Urinary bladder (tissue), 4 donors: ENCODE results near the gene CHRM5. TPM values are rescaled to one million over a fixed set of nuclear protein-coding genes. Genes with fewer than 3 reads are reported as not detected.

Experiments
- DNase-seq: peaks from one replicate; pipeline ENCODE4 v3.0.0-alpha.2; 2015; ENCODE audit errors: extremely low spot score
- H3K27ac ChIP-seq: one replicate; pipeline ENCODE4 v1.5.1; 2013; ENCODE audit warnings: low read depth, mild to moderate bottlenecking, moderate library complexity
- H3K36me3 ChIP-seq: one replicate; pipeline ENCODE4 v1.6.1; 2013; ENCODE audit warnings: mild to moderate bottlenecking, moderate library complexity; ENCODE audit not compliant: insufficient read depth
- H3K4me1 ChIP-seq: one replicate; pipeline ENCODE4 v1.6.1; 2013; ENCODE audit warnings: mild to moderate bottlenecking, moderate library complexity; ENCODE audit not compliant: insufficient read depth
- H3K4me3 ChIP-seq: one replicate; pipeline ENCODE4 v1.5.1; 2013; ENCODE audit warnings: low read depth, low read length
- WGBS: extraction: QIAGEN DNeasy Blood & Tissue Kit; methylation state at CpG from one replicate; pipeline ENCODE4 v1.1.7; 2013; 5-methylcytosine and 5-hydroxymethylcytosine counted together
- polyA plus RNA-seq: library from polyadenylated mRNA; stranded (reverse); fragments of 200-250 nt; gene quantifications from one replicate; pipeline ENCODE4 v1.2.3, GENCODE V29; 2013
- total RNA-seq: library from RNA; depleted of rRNA; stranded (reverse); fragments of >200 nt; gene quantifications from one replicate; pipeline ENCODE4 v1.2.3, GENCODE V29; 2014
- donor health status: healthy with polysubstance abuse.
- donor health status: healthy.

Gene CHRM5
- total and polyA plus RNA-seq, 2 donors = 0.03 to 0.48 TPM

DNA sequence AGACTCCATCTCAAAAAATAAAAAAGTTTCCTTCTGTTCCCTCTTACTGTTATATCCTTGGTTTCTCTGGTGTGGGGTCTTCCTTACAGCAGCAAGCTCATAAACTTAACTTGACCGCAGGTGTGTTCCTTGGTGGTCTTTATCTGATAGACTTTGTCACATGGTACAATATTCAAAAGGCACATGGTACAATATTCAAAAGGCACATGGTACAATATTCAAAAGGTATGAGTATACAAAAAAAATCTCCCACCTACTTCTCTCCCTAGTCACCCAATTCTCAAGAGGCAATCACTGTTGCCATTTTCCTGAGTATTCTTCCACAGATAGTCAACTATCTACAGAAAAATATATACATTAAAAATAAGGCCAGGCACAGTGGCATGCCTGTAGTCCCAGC, 138.1 kb downstream of the CHRM5 start:
- no peak for DNase-seq
- Histone ChIP-seq H3K4me1 (peaks cover 2% of the 10 kb centered on the region), H3K27ac (no peak overlapping the region), H3K4me3 (no peak overlapping the region), H3K36me3 (no peaks in the 10 kb centered on the region)
- 92% methylated on average over 1 of the region's 1 CpG for WGBS

DNA sequence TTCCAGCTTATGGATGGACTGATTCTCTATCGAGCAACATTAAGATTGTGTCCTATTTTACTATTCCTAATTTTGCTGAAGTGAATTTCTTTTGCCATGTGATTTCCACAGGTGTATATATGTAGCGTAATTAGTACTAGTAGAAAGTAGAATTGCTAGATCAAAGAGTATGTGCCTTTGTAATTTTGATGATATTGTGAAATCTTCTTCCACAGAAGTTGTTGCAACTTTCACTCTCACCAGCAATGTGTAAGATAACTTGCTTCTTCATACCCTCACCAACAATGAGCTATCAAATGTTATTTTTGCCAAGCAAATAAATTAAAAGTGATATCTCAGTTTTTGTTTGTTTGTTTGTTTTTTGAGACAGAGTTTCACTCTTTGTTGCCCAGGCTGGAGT, 139.0 kb downstream of the CHRM5 start:
- H3K36me3 ChIP-seq = no peaks in the 10 kb centered on the region
- H3K4me1 ChIP-seq = peaks cover 2% of the 10 kb centered on the region
- DNase-seq = no peak
- H3K27ac ChIP-seq = no peak overlapping the region
- H3K4me3 ChIP-seq = no peak overlapping the region
- 87% methylated on average over 2 of the region's 2 CpGs for WGBS

DNA sequence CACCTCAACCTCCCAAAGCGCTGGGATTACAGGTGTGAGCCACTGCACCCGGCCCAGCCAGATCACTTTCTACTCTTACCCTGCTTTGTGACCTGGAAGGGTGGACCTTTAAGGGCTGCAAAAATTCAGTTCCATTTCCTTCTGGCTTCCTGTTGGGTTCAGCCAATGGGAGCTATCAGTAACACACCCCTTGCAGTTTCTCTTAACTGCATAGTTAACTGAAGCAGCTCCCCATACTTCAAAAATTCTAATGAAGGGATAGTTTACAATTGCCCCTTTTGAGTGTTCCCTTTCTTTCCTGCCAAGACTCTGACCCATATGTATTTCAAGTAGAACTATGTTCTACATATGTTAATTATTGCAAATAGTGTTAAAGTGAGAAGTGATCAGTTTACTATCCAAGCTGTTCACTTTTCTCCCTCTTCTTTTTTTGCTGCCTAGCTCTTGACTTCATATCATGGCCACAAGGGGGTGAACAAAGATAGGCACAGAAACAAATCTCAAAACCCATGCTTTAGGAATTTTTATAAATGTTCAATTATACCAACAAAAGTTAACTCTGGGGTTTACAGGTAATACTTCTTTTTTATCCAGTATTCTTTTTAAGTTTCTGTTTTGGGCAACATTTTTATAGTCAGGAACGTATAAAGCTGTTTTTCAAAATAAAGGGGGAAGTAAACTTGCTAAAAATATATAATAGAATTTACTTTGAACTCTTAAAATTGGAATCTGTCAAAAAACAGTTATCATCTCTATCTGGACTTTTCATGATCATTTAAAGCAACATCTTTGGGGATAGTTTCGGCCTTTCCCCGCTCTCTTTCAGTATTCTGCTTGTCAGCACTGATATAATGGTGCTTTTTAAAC, 141.7 kb downstream of the CHRM5 start:
- Histone ChIP-seq H3K4me3 (no peak overlapping the region), H3K4me1 (no peaks in the 10 kb centered on the region), H3K27ac (no peak overlapping the region), H3K36me3 (no peaks in the 10 kb centered on the region)
- WGBS = 61% methylated on average over 5 of the region's 5 CpGs
- DNase-seq = no peak

DNA sequence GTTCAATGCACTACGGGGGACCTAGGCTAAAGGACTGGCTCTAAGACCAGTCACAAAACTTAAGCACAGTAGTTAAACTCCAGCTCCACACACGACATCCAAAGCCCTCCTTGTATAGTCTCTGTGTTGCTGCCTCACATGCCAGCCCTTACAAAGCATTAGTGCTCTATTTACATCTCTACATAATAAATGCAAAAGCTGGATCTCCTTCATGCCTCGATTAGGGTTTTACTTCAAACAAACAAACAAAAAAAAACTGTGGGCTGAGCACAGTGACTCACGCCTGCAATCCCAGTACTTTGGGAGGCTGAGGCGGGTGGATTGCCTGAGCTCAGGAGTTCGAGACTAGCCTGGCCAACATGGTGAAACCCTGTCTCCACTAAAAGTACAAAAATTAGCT, 143.2 kb downstream of the CHRM5 start:
- WGBS = 55% methylated on average over 6 of the region's 6 CpGs
- no peak for DNase-seq
- no peak overlapping the region for H3K27ac ChIP-seq
- H3K4me3 ChIP-seq = no peak overlapping the region
- H3K36me3 ChIP-seq = no peaks in the 10 kb centered on the region
- H3K4me1 ChIP-seq = no peaks in the 10 kb centered on the region

DNA sequence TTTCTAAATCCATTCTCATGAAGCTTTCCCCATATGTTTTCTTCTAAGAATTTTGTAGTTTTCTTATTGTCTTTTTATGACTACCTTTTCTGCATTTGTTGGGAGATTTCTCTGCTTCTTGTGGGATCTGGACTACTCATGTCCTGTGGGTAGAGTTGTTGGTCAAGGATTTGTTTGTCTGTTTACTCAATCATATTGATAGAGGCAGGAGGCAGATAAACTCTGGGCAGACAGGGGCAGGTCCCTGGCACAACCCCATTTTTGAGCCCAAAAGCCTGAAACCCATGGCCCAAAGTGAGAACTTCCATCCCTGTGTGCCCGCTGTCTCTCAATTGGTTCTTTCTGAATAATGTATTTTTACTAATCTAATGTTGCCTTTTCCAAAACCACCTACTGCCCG, 145.9 kb downstream of the CHRM5 start:
- Histone ChIP-seq H3K4me1 (no peaks in the 10 kb centered on the region), H3K36me3 (no peaks in the 10 kb centered on the region), H3K4me3 (no peak overlapping the region), H3K27ac (no peak overlapping the region)
- WGBS = 47% methylated on average over 2 of the region's 2 CpGs
- DNase-seq = no peak

DNA sequence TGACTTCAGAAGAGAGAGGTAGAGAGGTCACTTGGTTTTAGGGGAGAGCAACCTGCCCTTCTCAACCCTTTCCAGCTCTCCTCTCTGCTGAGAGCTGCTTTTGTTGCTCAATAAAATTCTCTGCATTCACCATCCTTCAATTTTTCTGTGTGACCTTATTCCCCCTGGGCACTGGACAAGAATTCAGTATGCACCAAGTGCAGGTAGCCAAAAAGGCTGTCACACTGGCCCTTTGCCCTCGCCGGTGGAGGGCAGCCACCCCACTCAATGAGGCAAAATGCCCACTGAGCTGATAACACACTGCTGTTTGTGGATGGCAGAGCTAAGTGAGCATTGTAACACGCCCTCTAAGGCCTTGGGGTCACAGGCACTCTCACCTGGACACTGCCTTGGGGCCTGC, 146.4 kb downstream of the CHRM5 start:
- no peaks in the 10 kb centered on the region for H3K36me3 ChIP-seq
- WGBS = 83% methylated on average over 3 of the region's 3 CpGs

DNA sequence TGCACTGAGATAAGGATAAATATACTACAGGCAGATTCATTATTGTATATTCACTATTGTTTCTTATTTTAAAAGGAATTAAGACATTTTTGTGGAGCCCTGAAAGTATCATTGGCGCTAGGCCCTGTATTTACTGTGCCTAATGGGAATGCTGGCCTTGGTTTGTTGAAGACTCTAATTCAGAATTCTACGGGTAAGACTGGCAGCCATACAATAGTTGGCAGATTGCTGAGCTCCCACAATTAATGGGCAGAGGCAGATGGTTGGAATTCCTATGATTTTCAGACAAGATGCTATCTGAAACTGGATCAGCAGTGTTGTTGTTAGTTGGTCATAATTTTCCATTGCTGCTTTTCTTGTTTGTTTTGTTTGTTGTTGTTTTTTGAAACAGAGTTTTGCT, 148.3 kb downstream of the CHRM5 start:
- no peak for DNase-seq
- Histone ChIP-seq H3K36me3 (no peaks in the 10 kb centered on the region), H3K4me3 (no peak overlapping the region), H3K27ac (no peak overlapping the region), H3K4me1 (no peaks in the 10 kb centered on the region)
- 72% methylated on average over 2 of the region's 2 CpGs for WGBS

More for the DNA sequence above, 146.4 kb downstream of the CHRM5 start:
- no peak overlapping the region for H3K27ac ChIP-seq
- no peaks in the 10 kb centered on the region for H3K4me1 ChIP-seq
- no peak overlapping the region for H3K4me3 ChIP-seq
- DNase-seq = no peak

Other genes starting within 250 kb of the CHRM5 start
- gene AVEN, start 70.7 kb downstream of the CHRM5 start, total RNA-seq = 16.0 TPM
- 15.8 TPM for gene AVEN, start 70.7 kb downstream of the CHRM5 start, polyA plus RNA-seq
- 26.2 TPM for gene EMC7, start 133.4 kb downstream of the CHRM5 start, total RNA-seq
- gene EMC7, start 133.4 kb downstream of the CHRM5 start, polyA plus RNA-seq = 80.4 TPM
- gene PGBD4, start 133.6 kb downstream of the CHRM5 start, total RNA-seq = 1.9 TPM
- 0.96 TPM for gene PGBD4, start 133.6 kb downstream of the CHRM5 start, polyA plus RNA-seq
- 143 TPM for gene KATNBL1, start 241.6 kb downstream of the CHRM5 start, total RNA-seq
- gene KATNBL1, start 241.6 kb downstream of the CHRM5 start, polyA plus RNA-seq = 15.3 TPM